Ramos (cell line): Measurements from ENCODE around the gene EIF3F.

ENCODE experiments used
- in situ Hi-C: fragments of 300-500 bp; cut with MboI; formaldehyde crosslinking; loops from one replicate; pipeline ENCODE4 v1.14.3; 2022; ENCODE audit warnings: low sequenced_read_pairs; ENCODE audit not compliant: unreplicated experiment

EIF3F gene

GRCh38 chr11:7986768-7987559 is at the start of gene EIF3F:
EIF3F (plus strand) TSS chr11:7987337; CDS start chr11:7987353, 16 bp downstream.
- in situ Hi-C loops, result loop anchor here (5.0 kb wide), 1 partner anchor 95 kb away; no protein-coding TSS in a partner anchor

- in situ Hi-C loops, result no loop called here
These were observed 46.0 kb upstream of the EIF3F start for GRCh38 chr11:7941146-7941545.

GRCh38 chr11:7941608-7942007 is 45.5 kb upstream of the EIF3F start, which contains the start of gene OR10A3:
OR10A3 (minus strand) TSS chr11:7941708; CDS start chr11:7939520, 2,188 bp downstream.
- in situ Hi-C loops, result no loop called here

- in situ Hi-C loops, result no loop called here
These were observed 43.0 kb upstream of the EIF3F start for GRCh38 chr11:7944123-7944522.

- in situ Hi-C loops, result no loop called here
These were observed 37.2 kb upstream of the EIF3F start for GRCh38 chr11:7949934-7950333.

- in situ Hi-C loops, result no loop called here
These were observed 31.9 kb upstream of the EIF3F start for GRCh38 chr11:7955191-7955590.

- in situ Hi-C loops, result no loop called here
These were observed 22.9 kb upstream of the EIF3F start for GRCh38 chr11:7964261-7964660.

GRCh38 chr11:7964873-7965272 is 22.3 kb upstream of the EIF3F start:
- in situ Hi-C loops, result no loop called here

- in situ Hi-C loops, result no loop called here
These were observed 21.8 kb upstream of the EIF3F start, which contains the start of gene NLRP10 for GRCh38 chr11:7965386-7965785. NLRP10 (minus strand) TSS chr11:7965447; CDS start chr11:7963495, 1,952 bp downstream.

GRCh38 chr11:7967097-7967496 is 20.0 kb upstream of the EIF3F start:
- in situ Hi-C loops, result no loop called here

- in situ Hi-C loops, result no loop called here
These were observed 19.3 kb upstream of the EIF3F start for GRCh38 chr11:7967826-7968225.

GRCh38 chr11:7968686-7969085 is 18.5 kb upstream of the EIF3F start:
- in situ Hi-C loops, result no loop called here

GRCh38 chr11:7969756-7970646 is 17.1 kb upstream of the EIF3F start:
- in situ Hi-C loops, result no loop called here

GRCh38 chr11:7971846-7972245 is 15.3 kb upstream of the EIF3F start:
- in situ Hi-C loops, result no loop called here

- in situ Hi-C loops, result no loop called here
These were observed 14.1 kb upstream of the EIF3F start for GRCh38 chr11:7973011-7973410.

- in situ Hi-C loops, result no loop called here
These were observed 12.5 kb upstream of the EIF3F start for GRCh38 chr11:7974668-7975067.

- in situ Hi-C loops, result no loop called here
These were observed 9.8 kb upstream of the EIF3F start for GRCh38 chr11:7977232-7977917.

- in situ Hi-C loops, result no loop called here
These were observed 5.4 kb upstream of the EIF3F start for GRCh38 chr11:7981619-7982157.

GRCh38 chr11:7982582-7983119 is 4.5 kb upstream of the EIF3F start:
- in situ Hi-C loops, result no loop called here
